HG03103 (cell line): Measurements from ENCODE around the gene RPTOR.

Experiments
- ATAC-seq: cut with Tn5 transposase; IDR thresholded peaks from one replicate; pipeline ENCODE4 v1.9.1; 2021; ENCODE audit warnings: low read depth; ENCODE audit not compliant: unreplicated experiment

The RPTOR gene

DNA sequence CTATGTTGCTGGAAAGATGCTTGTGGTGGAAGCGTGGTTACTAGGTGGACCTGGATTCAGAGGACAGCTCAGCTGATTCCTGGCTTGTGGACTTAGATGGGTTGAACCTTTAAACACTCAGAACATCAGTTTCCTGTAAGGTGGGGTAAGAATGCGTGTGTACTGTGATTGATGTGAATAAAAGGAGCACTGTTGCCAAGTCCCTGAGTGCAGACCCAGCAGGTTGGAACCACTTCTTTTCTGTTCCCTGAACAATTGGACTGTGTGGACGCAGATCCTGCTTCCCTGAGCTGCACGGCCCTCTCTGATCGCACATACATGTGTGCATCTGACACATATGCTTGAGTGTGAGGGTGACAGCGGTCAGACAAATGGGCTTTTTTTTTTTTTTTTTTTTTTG lies 37.5 kb downstream of the RPTOR start:
- no peak for ATAC-seq

GRCh38 chr17:80584176-80584905 lies 39.7 kb downstream of the RPTOR start:
- ATAC-seq, result no peak

DNA sequence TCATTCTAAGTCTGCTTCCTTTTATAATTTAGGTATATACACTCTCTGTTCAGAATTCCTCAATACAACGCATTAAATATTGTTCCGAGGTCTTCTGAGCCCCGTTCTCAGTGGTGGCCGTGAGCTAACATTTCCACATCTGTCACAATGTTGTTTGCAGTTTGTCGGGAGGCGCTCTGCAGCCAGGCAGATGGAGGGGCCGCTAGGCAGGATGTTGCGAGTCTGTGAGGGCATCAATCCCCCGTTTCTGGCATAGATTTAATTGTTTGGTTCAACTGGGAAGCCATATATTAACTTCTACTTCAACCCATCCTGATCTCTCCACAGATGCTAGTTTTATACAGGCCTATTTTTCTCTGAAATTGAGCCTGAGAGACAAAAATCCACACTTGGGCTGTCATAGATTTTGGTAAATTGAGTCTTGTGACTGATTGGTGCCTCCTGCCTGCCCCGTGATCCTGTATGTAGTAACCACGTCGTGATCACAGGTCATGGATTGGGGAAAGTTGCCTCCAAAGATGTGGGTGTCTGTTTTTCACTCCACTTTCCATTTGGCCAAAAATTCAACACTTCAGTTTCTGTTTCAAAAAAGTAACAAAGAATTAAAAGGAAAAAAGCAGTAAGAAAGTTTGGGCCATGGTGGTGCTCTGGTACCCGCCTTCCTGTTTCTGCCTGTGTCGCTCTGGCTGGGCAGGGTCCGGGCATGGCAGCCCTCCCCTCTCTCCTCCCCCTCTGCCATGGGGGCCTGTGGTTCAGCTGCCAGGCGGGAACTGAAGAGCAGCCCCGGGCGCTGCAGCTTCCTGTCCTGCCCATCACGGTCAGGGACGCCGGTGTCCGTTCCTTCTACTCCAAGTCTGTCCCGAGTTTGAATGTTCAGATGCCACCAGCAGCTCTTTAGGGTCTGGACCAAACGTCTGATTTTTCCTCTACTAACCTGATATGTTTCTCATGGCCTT lies 41.5 kb downstream of the RPTOR start:
- no peak for ATAC-seq

DNA sequence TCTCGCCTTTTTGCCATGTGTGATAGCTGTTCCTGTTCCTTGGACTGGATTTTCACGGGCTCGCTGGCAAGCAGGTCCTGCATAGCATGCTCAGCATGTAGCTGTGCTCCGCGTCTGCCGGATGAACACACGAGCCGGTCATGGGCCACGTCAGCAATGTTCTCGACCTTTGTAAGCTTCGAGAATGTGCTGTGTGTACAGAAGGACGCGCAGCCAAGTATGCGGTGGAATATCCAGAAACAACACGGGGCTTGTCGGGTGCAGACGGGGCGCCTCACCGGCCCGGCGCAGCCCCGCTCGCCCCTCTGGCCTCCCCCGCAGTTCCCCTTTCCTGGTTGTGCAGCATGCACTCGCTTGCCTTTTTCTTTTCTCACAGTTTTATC lies 42.2 kb downstream of the RPTOR start:
- no peak for ATAC-seq

- no peak for ATAC-seq
Measured at GRCh38 chr17:80588702-80589383, 44.2 kb downstream of the RPTOR start.

DNA sequence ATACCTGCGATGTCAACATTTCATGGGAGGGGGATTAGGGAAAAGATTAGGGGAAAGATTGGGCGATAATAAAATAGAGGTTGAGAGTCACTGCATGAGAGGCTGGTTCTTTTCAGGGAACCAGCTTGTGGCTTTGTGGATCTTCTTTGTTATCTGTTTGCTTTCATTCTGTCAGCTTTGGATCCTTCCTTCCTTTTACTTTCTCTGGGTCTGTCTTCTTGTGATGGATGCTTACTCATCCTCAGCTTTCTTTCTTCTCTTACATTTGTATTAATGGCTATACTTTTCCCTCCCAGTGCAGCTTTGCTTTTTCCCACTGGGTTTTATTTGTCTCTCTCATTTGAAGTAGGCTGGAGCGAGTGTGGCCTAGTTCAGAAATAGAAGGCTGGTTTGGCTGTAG lies 47.1 kb downstream of the RPTOR start:
- ATAC-seq, result no peak

DNA sequence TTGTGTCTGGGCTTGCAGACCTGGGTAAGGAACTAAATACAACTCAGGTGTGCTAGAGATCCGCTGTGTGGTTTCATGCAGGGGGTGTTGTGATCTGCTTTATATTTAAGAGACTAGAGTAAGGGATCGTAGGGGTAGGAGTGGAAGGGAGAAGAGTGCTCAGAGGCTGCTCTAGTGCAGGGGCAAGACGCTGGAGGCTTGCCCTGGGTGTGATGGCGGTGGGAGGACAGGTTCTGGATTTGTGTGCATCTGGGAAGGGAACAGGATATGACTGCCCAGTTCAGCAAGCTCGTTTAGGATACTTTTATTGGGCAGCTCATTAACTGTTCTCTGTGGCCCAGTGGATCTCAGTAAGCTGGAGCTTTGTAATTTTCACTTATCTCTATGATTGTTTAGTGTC lies 47.6 kb downstream of the RPTOR start:
- ATAC-seq, result no peak

- ATAC-seq, result no peak
Measured at GRCh38 chr17:80593181-80593580, 48.5 kb downstream of the RPTOR start.

DNA sequence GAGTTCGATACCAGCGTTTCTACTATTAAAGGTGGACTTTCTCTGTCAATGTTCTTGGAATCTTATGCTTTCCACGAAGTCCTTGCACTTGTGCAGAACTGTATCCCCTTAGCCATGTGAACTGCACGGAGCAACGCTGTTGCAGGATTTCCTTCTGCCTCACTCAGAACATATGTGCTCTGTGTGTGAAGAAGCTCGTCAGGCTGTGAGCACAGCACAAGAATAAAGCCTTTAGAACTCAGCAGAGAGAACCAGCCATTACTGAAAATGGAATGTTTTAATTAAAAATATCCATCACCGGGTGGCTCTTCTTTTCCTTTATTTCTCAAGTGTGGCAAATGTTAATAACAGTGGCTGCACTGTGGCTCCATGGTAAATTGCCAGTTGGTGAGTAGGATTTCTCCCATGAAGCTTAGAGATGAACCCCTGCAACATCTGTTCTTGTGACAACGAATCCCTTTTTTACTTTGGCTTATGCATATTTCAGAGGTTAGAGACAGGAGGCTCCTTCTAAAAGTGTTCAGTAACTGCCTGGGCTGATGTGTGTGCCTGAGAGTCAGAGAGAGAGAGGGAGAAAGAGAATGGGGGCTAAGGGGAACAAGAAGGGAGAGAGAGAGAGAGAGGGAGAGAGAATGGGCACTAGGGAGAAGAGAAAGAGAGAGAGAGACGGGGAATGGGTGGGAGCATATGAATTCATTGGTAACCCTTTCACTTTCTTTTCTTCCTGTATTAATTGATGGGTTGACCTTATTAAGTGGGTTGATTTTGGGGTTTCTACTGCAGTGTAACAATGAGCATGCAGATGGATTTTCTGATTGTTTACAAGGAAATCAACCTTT lies 50.0 kb downstream of the RPTOR start:
- ATAC-seq, result no peak

DNA sequence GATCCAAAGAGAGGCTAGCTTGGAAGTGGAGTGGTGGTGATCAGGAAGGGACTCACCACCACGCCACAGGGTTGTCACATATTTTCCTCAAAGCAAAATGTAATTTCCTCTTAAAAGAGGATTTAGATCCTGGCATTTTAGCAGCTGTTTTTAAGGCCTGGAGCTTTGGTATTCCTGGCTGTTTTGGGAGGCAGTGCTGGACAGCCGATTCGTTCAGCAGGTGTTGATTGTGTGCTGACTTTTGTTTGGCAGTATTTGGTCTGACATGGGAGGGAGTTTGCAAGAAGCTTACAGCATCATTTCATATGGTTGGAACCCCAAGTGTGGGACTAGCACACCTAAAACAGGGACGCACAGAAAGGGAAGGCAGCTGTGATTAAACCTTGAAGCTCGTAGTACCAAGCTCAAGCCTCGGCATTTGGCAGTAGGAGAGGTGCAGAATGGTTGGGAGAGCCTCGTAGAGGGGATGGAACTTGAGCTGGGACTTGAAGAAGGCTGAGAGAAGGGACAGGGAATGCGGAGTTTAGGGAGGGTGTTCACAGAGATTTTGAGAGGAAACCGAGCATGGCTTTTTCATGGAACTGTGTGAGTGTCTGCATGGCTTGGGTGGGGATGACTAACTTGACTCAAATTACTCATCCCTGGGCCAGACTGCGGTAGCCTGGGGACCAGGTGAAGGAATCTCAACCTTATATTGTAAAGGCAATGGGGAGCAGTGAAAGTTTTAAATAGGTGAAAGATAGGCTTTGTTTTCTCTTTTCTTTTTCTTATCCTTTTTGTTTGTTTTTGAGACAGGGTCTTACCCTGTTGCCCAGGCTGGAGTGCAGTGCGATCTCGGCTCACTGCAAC lies 52.3 kb downstream of the RPTOR start:
- no peak for ATAC-seq

DNA sequence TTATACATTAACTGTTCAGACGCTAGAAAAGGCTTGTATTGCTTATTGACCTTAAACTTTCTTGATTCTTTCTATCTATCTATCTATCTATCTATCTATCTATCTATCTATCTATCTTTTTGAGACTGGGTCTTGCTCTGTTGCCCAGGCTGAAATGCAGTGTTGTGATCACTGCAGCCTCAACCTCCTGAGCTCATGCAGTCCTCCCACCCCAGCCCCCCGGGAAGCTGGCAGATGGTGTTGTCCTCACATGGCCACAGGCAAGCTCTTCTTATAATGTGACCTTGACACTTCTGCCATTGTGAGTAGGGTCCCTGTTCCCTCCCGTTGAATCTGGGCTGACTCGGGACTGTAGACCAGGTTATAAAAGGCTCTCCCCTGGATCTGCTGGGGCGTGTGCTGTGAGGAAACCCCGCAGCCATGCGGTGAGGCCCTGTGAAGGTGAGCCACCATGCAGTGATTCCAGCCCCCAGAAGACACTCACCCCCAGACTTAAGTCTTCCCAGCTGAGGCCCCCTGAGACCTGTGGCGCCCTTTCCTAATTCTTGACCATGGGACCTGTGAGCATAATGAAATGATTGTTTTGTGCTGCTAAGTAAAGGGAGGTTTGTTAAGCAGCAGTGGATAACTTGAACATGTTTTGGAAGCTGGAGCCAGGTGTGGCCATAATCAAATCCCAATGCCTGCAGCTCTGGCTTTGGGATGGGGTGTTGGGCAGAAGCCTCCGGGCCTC lies 54.3 kb downstream of the RPTOR start:
- no peak for ATAC-seq

- ATAC-seq, result no peak
Measured at GRCh38 chr17:80599546-80600305, 55.1 kb downstream of the RPTOR start.

GRCh38 chr17:80601146-80601545 lies 56.5 kb downstream of the RPTOR start:
- ATAC-seq, result no peak

DNA sequence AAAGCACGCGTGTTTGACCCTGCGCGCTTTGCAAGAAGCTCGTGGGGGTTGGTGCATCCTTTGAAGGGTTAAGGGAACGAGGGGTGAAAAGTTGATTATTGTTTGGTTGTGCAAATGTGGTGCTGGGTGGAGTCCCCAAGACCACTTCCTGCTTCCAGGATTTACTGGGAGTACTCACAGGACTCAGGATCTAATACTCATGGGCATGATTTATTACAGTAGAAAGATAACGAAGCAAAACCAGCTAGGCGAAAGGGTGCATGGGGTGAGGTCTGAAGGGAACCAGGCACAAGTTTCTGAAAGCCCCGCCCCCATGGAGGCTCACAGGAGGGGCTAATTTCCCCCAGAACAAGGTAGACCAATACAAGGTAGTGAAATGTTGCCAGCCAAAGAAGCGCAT lies 58.8 kb downstream of the RPTOR start:
- ATAC-seq, result no peak

- ATAC-seq, result no peak
Measured at GRCh38 chr17:80604009-80604669, 59.5 kb downstream of the RPTOR start.

- no peak for ATAC-seq
Measured at GRCh38 chr17:80604670-80605010, 60.0 kb downstream of the RPTOR start.

GRCh38 chr17:80605326-80606066 lies 60.9 kb downstream of the RPTOR start:
- ATAC-seq, result peak; percentile 62
